ENCODE measurements around the gene MTHFS. TPM values are rescaled to one million over a fixed set of nuclear protein-coding genes. Genes with fewer than 3 reads are reported as not detected.

Gene MTHFS
- total and polyA plus RNA-seq, 8 donors: 20.6 to 40.1 (median 24.7) TPM

DNA sequence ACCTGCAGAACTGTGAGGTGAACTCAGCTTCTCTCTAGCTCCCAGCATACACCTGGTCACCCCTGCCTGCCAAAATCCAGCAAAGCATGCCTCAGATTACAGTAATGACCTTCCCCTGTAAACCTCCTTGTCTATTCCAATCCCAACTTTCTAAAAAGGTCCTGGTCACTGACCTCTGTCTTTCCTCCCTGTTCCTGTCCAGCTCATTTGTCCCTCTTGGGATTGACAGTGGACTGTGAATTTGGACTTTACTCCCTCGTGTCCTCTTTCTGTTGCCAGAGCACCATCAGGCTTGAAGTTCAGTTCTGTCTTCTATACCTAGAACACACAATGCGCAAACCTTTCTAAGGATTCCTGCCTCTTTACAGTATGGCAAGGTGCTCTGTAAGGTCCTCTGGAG, 50.3 kb downstream of the MTHFS start:
- H3K4me1 ChIP-seq: peaks cover 0 to 3% of the 10 kb centered on the region in 2 donors
- H3K4me3 ChIP-seq: no peak overlapping the region
- H3K27me3 ChIP-seq: no peaks in the 10 kb centered on the region
- H3K27ac ChIP-seq: no peak overlapping the region
- DNase-seq: no peak
- no peaks in the 10 kb centered on the region for H3K9me3 ChIP-seq
- peaks cover 0 to 47% of the 10 kb centered on the region in 2 donors for H3K36me3 ChIP-seq
- TF ChIP-seq, protein P1, sequence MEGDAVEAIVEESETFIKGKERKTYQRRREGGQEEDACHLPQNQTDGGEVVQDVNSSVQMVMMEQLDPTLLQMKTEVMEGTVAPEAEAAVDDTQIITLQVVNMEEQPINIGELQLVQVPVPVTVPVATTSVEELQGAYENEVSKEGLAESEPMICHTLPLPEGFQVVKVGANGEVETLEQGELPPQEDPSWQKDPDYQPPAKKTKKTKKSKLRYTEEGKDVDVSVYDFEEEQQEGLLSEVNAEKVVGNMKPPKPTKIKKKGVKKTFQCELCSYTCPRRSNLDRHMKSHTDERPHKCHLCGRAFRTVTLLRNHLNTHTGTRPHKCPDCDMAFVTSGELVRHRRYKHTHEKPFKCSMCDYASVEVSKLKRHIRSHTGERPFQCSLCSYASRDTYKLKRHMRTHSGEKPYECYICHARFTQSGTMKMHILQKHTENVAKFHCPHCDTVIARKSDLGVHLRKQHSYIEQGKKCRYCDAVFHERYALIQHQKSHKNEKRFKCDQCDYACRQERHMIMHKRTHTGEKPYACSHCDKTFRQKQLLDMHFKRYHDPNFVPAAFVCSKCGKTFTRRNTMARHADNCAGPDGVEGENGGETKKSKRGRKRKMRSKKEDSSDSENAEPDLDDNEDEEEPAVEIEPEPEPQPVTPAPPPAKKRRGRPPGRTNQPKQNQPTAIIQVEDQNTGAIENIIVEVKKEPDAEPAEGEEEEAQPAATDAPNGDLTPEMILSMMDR (IDR thresholded peaks at IDR 0.05): no peak
- no peak for ATAC-seq
- intact Hi-C loops (cut with DNase I): no loop called here

DNA sequence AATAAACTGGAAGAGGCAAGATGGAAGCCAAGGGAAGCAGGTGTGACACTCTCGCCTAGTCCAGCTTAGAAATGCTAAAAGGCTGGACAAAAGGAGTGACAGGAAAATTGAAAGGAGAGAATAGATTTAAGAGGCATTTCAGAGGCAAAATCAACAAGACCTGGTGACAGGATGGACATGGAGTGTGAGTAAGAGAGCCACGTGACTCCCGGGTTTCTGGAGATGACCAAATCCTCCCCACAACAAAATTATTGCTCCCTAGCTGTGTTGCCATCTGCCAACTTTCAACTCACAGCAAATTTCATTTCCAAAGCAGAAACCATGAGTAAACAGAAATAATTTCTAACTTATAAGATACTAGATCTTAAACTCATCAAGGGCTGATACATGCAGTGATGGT, 52.6 kb downstream of the MTHFS start:
- no peak overlapping the region for H3K27ac ChIP-seq
- intact Hi-C loops (cut with DNase I): no loop called here
- H3K4me3 ChIP-seq: no peak overlapping the region
- H3K27me3 ChIP-seq: no peaks in the 10 kb centered on the region
- TF ChIP-seq, protein P1 (IDR thresholded peaks at IDR 0.05): no peak
- H3K4me1 ChIP-seq: peaks cover 0 to 3% of the 10 kb centered on the region in 2 donors
- no peaks in the 10 kb centered on the region for H3K9me3 ChIP-seq
- ATAC-seq (no peak), DNase-seq (no peak)
- peaks cover 0 to 48% of the 10 kb centered on the region in 2 donors for H3K36me3 ChIP-seq

DNA sequence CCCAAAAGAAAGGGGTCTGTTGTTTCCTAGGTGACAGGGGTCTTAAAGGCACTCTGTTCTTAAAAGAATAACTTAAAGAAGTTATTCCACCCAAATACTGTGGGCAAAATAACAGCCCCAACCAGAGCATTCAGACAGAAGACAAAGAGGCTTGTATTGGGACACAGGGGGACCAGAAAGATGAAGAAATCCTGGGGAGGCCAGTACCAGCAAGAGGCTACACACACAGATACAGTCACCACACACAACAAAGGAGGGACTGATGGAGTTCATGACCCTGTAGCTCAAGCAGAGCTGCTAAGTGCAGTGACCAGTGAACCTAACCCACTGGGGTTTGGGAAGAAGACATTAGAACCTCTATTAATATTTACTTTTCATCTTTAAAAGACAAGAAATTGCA, 59.0 kb downstream of the MTHFS start:
- Histone ChIP-seq H3K27me3 (no peaks in the 10 kb centered on the region), H3K4me1 (peaks cover 4 to 14% of the 10 kb centered on the region in 2 donors), H3K9me3 (no peaks in the 10 kb centered on the region), H3K36me3 (peaks cover 0 to 33% of the 10 kb centered on the region in 2 donors), H3K27ac (no peak overlapping the region), H3K4me3 (no peak overlapping the region)
- ATAC-seq (no peak), DNase-seq (no peak)
- intact Hi-C loops (cut with DNase I): no loop called here
- TF ChIP-seq, protein P1 (IDR thresholded peaks at IDR 0.05): no peak

DNA sequence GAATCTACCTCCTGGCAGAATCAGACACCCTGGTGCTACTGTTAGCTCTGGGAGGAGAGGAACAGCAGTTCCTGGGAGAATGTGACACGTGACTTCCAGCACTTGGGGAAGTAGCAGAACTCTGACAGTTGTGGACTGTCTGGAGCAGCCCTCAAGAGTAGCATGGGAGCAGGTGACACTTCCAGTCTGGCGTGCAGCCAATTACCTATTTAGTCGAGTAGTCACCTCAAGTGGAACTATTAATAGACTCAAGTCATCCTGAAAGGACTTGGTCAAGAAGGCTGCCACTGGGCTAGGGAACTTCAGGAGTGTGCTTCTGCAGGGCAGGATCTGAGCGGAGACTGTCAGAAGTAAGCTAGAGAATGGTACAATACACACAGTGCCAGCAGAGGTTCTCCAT, 62.3 kb downstream of the MTHFS start:
- H3K27me3 ChIP-seq: no peaks in the 10 kb centered on the region
- H3K27ac ChIP-seq: peak overlapping the region in 1 of 2 donors; percentile 23
- no peak overlapping the region for H3K4me3 ChIP-seq
- ATAC-seq (peak; percentile 97), DNase-seq (peak in 3 of 4 donors; percentile 42 to 85 (median 76))
- peaks cover 4 to 14% of the 10 kb centered on the region in 2 donors for H3K4me1 ChIP-seq
- H3K36me3 ChIP-seq: peaks cover 0 to 39% of the 10 kb centered on the region in 2 donors
- TF ChIP-seq, protein P1 (IDR thresholded peaks at IDR 0.05): no peak
- intact Hi-C loops (cut with DNase I): no loop called here
- H3K9me3 ChIP-seq: no peaks in the 10 kb centered on the region

DNA sequence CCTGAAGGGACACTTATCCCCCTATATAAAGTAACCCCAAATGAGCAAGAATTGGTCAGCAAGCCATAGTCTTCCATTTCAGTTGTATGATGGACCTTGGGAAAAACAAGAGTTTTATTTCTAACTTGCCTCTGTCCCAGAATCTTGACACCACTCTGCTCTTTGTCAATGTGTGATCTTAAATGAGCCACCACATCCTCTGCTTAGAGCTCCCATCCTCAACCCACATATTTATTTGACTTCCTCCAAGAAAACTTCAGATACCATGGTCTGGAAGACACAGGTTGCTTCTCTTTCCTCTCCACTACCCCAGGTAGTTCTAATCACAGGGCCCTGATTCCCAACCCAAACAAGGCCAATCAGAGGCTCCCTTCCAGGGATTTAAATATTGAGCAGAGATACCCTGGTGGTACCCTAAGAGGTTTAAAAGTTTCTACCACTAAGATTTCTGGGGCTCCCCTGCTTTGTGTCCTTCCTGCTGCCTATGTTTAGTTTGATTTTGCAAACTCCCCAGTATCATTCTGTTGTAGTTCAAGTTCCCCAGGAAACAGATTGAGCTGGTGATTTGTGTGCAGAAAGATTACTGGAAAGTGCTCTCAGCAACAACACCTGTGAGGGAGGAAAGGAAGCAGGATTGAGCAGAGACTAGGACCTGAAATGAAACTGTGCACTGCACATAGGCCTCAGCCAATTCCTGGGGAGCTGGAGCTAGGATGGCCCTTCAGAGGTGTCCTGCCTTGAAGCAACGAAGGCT, 64.3 kb downstream of the MTHFS start:
- H3K27ac ChIP-seq: no peak overlapping the region
- ATAC-seq (no peak), DNase-seq (no peak)
- intact Hi-C loops (cut with DNase I): no loop called here
- TF ChIP-seq, protein P1 (IDR thresholded peaks at IDR 0.05): no peak
- peaks cover 4 to 14% of the 10 kb centered on the region in 2 donors for H3K4me1 ChIP-seq
- H3K4me3 ChIP-seq: no peak overlapping the region
- no peaks in the 10 kb centered on the region for H3K27me3 ChIP-seq
- no peaks in the 10 kb centered on the region for H3K9me3 ChIP-seq
- peaks cover 0 to 24% of the 10 kb centered on the region in 2 donors for H3K36me3 ChIP-seq

Measured in left lung (tissue), 10 donors.